Left renal pelvis (tissue), 4 donors: ENCODE data around the gene TPPP2. TPM values are rescaled to one million over a fixed set of nuclear protein-coding genes. Genes with fewer than 3 reads are reported as not detected.

Experiments
- DNase-seq, 4 donors: peaks; one replicate each; pipeline ENCODE4 v3.0.0-alpha.2; 2013; ENCODE audit warnings: low read depth in 4 of 4, low spot score in 3 of 4
- polyA plus RNA-seq, 4 donors: library from polyadenylated mRNA; unstranded; fragments of 120-200 nt; gene quantifications; one replicate each; pipeline ENCODE4 v1.2.1, GENCODE V29; 2013; ENCODE audit not compliant: insufficient read length in 4 of 4

Gene TPPP2
- polyA plus RNA-seq, 4 donors = 0.08 to 4.4 (median 2.7) TPM

DNA sequence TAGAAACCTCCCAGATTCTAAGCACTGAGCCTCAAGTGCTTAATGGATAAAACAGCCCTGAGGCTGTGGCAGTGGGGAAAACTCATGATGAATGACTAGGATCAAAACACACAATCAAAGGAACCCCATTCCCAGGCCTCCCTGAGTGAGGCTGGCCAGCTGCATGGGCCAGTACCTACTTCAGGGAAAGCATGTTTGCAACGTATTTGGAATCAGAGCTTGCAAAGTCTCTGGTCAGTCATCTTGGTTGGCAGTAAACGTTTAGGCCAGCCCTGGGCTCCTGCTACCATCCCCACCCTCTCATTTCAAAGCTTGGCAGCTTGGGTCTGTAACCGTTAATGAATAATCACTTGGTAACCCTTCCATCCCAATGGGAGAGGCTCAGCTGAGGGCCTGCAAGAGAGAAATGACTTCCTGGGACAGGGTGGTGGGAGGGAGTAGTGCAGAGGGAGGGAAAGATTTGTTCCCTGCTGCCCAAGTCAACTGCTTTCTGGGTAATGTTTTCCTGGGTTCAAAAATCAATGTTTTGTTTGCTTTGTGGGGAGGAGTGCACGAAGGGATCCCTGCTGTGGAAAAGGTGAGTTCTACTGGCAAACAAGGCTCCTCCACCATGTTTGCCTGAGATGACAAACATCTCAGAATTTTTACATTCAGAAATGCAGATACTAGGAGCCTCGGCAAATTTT, 25.6 kb downstream of the TPPP2 start:
- DNase-seq = no peak

DNA sequence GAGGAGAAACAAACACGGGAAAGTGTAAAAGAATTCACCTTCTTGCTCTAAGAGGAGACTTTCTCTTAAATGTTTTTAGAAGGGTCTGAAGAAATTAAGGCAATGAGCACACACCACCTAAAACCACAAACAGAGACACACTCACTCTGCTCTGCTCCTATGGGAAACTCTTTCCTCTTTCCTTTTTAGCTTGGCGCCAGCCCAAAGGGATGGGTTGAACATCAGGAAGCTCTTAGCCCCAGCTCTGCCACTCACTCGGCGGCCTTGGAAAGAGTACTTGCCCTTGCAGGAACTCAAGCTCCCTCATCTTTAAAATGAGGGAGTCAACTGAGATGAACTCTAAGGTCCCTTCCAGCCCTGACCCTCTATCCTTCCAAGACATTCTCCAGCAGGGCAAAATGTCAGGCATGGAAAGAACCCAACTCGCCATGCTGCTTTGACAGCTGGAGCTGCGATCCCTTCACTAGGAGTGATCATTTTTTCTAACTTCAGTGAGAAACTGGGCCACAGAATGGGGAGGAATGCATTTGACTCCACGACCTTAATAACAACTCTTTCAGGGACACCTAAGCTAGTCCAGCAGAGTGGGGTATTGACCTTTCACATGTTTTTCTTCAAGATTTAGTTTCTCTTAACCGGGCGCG, 26.6 kb downstream of the TPPP2 start:
- DNase-seq = no peak

DNA sequence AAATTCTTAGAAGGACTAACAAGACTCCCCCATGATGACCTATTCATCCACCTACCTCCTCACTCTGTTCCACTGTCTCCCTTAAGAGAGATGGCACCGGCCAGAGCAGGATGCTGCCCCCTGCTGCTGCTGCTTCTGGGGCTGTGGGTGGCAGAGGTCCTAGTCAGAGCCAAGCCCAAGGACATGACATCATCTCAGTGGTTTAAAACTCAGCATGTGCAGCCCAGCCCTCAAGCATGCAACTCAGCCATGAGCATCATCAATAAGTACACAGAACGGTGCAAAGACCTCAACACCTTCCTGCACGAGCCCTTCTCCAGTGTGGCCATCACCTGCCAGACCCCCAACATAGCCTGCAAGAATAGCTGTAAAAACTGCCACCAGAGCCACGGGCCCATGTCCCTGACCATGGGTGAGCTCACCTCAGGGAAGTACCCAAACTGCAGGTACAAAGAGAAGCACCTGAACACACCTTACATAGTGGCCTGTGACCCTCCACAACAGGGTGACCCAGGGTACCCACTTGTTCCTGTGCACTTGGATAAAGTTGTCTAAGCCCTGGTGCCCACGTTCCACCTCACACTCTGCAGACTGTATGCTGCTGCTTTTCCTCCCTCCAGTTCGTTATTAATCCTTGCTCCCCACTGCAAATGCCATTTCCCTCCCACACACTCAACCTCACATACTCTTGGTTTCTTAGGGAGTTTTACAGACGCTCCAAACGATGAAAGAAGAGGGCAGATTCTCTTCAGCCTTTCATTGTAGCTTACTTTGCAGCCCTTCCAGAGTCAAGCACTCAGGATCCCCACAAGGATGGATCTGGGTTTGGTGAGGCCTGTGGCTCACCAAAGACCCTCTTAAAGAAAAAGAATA, 28.0 kb downstream of the TPPP2 start, which contains the start of gene RNASE8:
Gene RNASE8 (plus strand): TSS at position 20 of the 873 bp plus-strand sequence. CDS start 71 bp downstream, at position 91.
- DNase-seq = no peak

DNA sequence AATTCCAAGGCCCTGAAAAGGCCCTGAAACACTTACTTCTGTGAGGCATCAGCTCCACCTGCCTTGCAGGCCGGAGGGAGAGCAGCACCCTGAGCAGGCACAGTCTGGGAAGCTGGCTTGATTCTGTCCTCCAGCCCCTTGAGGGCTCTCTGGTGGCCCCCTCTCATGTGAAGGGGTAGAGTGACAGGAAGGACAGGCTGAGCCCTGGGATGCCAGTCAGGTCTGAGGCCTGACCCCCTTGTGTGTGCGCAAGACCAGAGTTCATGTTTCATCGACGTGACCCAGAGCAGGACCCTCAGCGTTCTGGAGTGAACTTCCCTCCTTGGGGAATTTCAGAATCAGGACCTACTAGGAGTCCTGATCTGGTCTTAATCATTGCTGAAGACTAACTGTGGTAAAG, 28.9 kb downstream of the TPPP2 start:
- DNase-seq = no peak

DNA sequence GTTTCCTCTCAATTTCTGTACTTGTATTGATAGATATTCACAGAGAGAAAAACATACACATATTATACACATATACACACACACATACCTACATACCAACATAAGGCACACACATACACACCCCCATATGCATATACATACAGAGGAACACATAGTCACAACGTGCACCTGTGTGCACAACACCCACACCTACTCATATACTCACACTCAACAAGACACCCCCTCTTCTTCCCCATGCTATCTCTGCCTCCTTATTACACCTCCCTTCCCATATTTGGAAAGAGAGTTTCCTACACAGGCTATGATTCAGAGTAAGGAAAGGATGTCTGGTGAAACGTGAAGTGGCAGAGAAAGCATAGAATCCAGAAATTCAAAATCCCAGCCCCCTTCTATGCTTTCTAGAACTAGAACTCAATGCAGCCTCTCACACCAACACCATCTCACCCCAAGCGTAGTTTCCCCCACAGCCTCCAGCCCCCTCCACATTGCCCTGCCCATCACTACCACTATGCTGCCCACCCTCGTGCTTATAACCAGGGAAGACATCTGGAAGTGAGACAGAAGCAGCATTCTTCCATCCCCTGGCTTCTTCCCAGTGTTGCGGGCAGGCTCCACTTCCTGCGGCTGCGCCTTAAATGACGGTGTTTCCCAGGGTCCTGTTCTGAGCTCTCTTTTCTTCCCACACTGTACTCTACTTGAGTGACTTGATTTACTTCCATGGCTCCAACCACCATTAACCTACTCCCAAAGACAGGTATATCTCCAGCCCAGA, 30.0 kb downstream of the TPPP2 start:
- DNase-seq = no peak

DNA sequence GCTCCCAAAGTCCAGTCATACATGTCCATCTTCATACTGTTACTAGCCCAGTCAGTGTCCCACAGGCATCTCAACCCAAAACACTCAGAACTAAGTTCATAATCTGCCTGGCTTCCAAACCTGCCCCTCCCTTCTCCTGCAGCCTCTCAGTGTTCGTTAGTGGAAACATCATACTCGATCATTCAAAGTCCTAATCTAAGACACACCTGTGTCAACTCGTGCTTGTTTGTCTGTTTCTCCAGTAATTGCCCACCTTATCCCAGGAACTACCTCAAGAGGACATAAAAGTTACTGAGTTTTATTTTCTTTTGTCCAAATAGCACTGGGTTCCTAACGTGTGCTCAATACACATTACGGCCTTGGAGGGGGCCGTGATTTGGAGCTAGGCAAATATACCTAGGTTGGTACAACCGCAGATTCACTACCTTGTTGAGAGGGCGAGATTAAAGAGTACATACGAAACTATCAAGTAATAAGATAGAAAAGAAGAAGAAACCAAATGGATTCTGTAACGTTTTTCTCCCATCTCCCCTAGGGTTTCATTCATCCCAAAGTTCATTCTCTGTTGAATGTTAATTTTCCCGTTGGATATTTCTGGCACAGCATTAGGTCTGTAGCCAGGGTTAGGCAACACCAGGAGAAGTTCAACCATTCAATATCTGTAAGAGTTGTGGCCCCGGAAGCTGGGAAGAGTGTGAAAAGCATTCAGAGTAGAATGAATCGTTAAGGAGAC, 30.8 kb downstream of the TPPP2 start:
- DNase-seq = no peak

DNA sequence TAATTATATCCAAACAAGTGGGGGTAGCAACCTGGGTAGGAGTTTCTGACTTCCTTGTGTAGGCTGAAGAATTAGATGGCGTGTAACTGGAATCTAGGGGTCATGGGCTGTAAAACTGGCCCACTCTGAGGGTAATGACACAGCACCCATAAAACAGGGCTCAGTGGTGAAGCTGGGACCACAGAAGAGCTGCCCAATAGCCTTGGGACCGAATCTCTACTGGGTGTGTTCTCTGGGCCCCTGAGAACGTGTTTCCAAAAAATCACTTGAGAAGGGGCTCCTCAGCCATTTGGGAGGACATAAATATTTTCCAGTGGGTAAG, 31.3 kb downstream of the TPPP2 start:
- no peak for DNase-seq

DNA sequence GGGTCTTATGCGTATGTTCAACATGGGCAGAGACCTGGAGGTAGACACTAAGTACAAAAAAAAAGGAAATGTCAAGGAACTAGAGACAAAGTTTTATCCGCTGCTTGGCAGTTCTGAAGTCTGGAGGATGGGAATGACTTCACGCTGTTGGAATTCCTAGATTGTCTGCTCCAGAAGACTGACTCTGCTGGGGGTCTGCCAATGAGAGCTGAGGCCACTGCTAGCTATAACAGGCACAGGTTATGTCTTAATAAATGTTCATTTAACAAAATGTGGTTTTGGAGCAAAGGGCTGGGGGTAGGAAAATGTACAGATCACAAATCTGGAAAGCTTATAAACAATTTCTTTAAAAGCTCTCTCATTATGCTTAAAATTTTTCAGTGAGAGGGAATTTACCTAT, 33.5 kb downstream of the TPPP2 start:
- no peak for DNase-seq

DNA sequence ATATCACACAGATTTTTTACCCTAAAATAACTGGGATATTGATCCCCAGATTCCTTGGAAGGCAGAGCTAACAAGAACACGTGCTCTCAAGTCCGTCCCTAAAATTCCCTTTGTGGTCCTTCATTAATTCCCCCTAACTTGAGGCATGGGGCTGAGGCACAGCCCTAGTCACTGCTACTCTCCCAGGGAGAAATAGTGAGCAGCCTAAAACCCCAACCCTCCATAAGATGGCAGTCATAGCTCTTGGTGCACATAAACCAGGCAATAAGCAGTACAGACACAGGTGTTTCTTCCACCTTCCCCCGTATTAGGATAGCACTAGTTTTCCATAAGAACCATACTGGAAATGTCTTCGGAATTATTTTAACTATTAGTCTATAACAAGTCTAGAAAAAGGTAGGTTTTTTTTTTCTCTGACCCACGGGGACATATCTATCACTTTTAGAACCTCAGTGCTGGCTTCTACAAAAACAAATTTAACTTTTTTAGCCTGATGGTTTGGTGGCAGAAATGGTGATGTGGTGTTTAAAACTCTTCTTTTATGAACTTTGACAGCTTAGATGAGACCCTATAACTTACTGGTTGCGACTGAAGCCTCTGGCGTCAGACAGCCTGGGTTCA, 37.0 kb downstream of the TPPP2 start:
- DNase-seq = no peak

DNA sequence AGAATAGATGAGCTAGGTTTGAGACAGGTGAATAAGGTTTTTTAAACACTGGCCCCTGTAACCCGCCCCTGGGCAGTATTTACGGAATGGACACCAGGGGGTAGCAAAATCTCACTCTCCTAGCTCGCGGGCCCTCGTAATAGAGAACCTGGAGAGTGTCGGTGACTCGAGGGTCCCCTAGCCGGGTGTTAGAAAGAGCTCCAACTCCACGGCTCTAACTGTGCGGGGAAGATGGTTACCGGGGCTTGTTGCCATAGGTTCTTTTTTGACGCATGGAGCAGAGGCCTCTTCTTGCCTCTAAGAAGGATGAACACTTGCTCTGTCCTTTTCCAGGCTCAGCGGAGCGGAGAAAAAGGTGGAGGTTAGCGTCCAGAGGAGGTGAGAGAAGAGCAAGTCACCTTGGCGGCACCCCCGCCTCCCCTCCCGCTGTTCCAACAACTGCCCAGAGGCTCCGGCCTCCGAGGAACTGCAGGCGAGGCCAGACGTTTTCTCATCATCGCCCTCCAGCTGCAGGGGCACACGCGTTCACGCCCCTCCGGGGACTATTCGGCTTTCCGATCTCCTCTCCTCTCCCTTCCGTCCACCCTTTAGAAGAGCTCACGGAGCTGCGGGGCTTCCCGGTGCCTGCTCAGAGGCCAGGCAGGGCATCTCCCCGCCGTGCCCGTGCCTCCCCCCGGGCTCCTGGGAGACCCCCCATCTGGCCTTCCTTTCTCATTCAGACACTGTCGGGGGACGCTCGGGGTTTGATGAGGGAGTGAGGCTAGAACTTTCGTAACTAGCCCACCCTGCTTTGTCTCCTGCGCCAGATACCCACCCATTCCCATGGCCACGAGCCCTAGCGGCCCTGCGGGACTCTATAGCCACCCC, 38.7 kb downstream of the TPPP2 start:
- DNase-seq = peak in 1 of 4 donors; percentile 61

DNA sequence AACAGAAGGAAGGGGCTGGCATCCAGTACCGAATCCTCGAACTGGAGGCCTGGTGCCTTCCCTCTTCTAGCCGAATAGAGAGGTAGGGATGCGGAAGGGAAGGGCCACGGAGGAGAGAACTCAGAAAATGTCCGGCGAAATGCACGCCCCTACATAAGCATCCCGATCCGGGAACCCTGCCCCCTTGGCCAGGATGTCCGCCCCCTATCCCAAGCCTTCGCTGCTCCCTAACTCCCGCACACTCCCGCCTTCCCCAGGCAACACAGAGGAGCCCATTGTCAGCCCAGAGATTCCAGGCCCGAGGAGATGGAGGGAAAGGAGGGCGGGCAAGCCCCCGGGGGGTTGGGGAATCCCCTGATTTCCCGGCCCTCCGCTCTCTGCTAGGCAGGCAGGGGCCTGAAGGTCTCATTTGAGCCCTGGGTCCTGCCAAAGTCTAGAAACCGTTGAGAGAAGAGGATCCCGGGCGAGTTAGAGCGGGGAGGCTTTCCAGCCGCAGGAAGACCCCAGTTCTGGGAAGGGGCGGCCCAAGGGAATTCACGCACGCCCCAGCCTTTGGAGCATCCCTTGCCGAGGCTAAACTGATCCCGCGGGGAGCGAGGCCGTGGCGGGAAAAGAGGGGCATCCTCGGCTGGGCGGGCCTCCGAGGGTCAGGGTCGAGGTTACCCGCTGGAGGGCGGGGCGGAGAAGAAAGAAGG, 39.5 kb downstream of the TPPP2 start:
- DNase-seq = peak in 1 of 4 donors; percentile 19

DNA sequence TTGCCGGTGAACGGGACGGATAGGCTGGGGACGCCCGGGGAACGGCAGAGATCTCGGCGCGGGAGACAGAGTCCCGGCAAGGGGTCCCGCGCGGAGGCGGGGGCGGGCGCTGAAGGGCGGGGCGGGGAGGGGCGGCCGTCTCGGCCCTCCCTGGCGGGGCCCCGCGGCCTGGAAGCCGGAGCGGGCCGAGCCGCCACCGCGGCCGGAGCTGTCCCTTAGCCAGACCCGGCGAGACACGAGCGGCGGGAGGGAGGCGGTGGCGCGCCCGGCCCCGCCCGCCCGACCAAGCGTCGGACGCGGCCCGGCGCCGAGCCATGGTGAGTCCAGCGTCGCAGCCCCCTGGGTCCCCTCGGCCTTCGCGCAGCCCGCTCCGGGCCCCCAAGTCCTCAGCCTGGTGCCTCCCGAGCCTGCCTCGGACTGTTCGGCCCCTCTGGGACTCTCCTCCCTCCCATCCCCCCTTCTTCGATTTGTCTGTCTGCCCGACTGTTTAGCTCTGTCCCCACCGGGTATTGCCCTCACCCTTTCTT, 40.1 kb downstream of the TPPP2 start, which contains the start of gene ARHGEF40:
Gene ARHGEF40 (plus strand): TSS at position 222 of the 527 bp plus-strand sequence. CDS start 93 bp downstream, at position 315.
- peak in 1 of 4 donors; percentile 45 for DNase-seq

DNA sequence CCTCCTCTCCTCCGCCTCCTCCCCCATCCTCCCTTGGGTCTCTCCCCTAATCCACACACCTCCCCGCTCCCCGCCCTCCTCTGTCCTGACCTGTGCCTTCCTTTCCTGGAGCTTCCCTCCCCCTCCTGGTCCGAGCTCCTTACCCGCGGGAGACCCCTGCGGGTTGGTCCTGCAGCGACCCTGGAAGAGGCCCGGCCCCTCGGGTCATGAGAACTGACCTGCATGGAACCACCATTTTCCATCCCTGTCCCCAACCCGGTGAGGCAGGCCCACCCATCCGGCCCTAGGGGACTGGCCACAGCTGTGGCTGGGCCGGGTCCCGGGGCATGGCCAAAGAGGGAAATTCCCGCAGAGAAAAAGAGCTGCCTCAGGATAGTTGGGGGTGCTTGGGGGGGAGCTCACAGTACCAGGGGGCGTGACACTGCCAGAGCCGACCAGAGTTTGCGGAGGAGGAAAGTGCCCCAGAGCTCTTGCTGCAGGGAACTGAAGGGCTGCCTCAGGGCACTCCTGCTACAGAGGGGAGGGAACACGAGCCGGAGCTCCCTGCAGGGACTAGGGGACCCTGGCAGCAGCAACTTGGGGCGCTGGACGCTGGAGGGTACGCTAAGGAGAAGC, 40.7 kb downstream of the TPPP2 start:
- peak in 2 of 4 donors; percentile 53 to 63 for DNase-seq

DNA sequence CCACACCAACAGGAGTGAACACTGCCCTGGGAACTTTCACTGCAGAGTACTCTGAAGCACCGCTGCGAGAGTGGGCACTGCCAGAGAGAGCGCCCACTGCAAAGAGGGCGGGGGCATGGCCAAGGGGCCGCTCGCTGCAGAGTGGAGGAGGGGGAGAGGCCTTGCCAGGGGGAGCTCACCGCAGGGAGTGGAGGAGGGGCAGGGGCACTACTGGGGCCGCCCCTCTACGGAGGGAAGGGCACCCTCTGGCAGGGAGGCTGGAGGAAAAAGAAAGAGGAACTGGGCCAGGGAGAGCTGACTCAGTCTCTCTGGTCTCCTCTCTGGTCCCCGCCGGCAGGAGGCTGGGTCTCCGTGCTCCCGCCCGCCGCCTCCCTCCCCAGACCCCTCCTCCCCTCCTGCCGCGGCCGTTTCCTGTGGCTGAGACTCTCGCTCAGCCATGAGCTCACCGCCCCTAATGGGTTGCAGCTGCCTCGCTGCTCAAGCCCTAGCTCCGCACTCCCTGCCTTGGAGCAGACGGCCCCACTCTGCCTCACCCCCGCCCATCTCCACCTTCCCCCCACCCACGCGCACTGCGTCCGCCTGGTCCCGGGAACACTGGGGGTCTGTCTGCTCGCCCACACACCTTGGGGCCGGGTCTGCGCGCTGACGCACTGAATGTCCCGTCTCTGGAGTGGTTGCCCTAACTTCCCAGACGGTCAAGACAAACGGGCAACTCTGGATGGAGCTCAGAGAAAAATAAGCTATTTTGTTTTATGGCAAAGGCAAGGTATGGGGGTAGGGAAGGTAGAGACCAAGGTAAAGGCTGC, 41.4 kb downstream of the TPPP2 start:
- peak in 3 of 4 donors; percentile 82 to 87 (median 84) for DNase-seq

DNA sequence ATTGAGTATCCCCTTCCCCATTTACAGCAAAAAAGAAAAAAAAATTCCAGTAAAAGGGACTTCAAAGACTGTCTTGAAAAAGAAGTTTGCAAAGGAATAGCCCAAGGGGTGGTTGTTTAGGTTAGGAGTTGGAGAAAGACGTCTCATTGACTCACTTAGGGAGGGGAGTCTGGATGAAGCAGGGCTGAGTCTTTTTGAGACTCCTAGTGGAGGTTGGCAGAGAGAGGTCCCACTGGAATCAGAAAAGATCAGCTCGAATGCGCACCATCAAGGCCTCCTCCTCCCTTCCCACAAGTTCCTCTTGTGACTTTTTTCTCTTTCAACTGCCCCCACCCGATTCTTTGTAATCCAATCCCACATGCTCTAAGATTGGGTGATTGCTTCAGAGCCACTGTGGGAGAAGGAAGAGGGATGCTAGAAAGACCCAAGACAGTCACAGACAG, 42.0 kb downstream of the TPPP2 start:
- peak in 1 of 4 donors; percentile 32 for DNase-seq

DNA sequence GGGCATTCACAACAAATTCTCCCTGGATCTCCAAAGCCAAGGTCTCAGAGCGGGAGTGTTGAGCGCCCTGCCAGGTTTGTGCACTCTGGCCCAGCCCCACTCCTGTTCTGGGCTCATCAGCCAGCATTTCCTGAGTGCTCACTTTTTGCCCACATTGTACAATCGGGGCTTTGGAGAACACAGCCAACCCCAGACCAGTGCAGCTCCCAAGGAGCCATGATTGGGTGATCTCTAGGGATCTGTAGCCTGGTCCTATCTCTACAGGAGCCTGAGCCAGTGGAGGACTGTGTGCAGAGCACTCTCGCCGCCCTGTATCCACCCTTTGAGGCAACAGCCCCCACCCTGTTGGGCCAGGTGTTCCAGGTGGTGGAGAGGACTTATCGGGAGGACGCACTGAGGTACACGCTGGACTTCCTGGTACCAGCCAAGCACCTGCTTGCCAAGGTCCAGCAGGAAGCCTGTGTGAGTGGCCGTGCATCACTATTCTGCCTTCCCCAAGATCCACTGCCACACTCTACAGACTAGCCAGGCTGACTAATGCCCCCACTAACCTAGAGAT, 42.8 kb downstream of the TPPP2 start:
- DNase-seq = no peak
